ENCODE results near the gene LRRC72. TPM values are rescaled to one million over a fixed set of nuclear protein-coding genes. Genes with fewer than 3 reads are reported as not detected.

Gene LRRC72
- total and polyA plus RNA-seq, 11 donors, result not detected

- ATAC-seq, result no peak
- H3K4me1 ChIP-seq, result peaks cover 0 to 4% (median 0%) of the 10 kb centered on the region in 12 donors
- no peak overlapping the region for H3K4me3 ChIP-seq
- intact Hi-C loops (cut with DNase I), result loop anchor here in 1 of 10 donors (10.0 kb wide), 1 partner anchor 299 kb away; no protein-coding TSS in a partner anchor
- TF ChIP-seq CTCF (IDR thresholded peaks at IDR 0.05), result no peak
- TF ChIP-seq POLR2A (IDR thresholded peaks at IDR 0.05), result no peak
- H3K27me3 ChIP-seq, result no peaks in the 10 kb centered on the region
- DNase-seq, result no peak
- no peaks in the 10 kb centered on the region for H3K9me3 ChIP-seq
- peaks cover 0 to 99% (median 53%) of the 10 kb centered on the region in 9 donors for H3K36me3 ChIP-seq
- H3K27ac ChIP-seq, result no peak overlapping the region
- WGBS, 4 donors, result 66 to 77% (median 68%) methylated on average over 4 of the region's 4 CpGs
These were observed 89.5 kb downstream of the LRRC72 start for GRCh38 chr7:16616122-16616521.

- H3K4me3 ChIP-seq, result no peak overlapping the region
- H3K9me3 ChIP-seq, result no peaks in the 10 kb centered on the region
- TF ChIP-seq POLR2A (IDR thresholded peaks at IDR 0.05), result no peak
- TF ChIP-seq CTCF (IDR thresholded peaks at IDR 0.05), result no peak
- no peak for ATAC-seq
- DNase-seq, result no peak
- peaks cover 0 to 99% (median 57%) of the 10 kb centered on the region in 9 donors for H3K36me3 ChIP-seq
- intact Hi-C loops (cut with DNase I), result loop anchor here in 1 of 10 donors (10.0 kb wide), 1 partner anchor 298 kb away; no protein-coding TSS in a partner anchor
- no peak overlapping the region for H3K27ac ChIP-seq
- no peaks in the 10 kb centered on the region for H3K27me3 ChIP-seq
- 78 to 90% (median 87%) methylated on average over 12 to 18 of the region's 18 CpGs for WGBS, 4 donors
- H3K4me1 ChIP-seq, result peaks cover 0 to 4% (median 0%) of the 10 kb centered on the region in 12 donors
These were observed 89.9 kb downstream of the LRRC72 start for GRCh38 chr7:16616542-16616941.

GRCh38 chr7:16619979-16620408 is 93.4 kb downstream of the LRRC72 start:
- TF ChIP-seq CTCF (IDR thresholded peaks at IDR 0.05), result no peak
- TF ChIP-seq POLR2A (IDR thresholded peaks at IDR 0.05), result no peak
- DNase-seq, result no peak
- H3K4me3 ChIP-seq, result no peak overlapping the region
- peaks cover 0 to 4% (median 0%) of the 10 kb centered on the region in 12 donors for H3K4me1 ChIP-seq
- 85 to 95% (median 90%) methylated on average over 2 of the region's 2 CpGs for WGBS, 4 donors
- intact Hi-C loops (cut with DNase I), result loop anchor here in 1 of 10 donors (10.0 kb wide), 1 partner anchor 295 kb away; no protein-coding TSS in a partner anchor
- no peak overlapping the region for H3K27ac ChIP-seq
- ATAC-seq, result peak in 3 of 4 donors; percentile 54 to 76 (median 70)
- H3K9me3 ChIP-seq, result no peaks in the 10 kb centered on the region
- H3K27me3 ChIP-seq, result no peaks in the 10 kb centered on the region
- H3K36me3 ChIP-seq, result peaks cover 0 to 99% (median 55%) of the 10 kb centered on the region in 9 donors

GRCh38 chr7:16626388-16626787 is 99.8 kb downstream of the LRRC72 start:
- Histone ChIP-seq H3K4me3 (no peak overlapping the region), H3K27ac (no peak overlapping the region), H3K27me3 (no peaks in the 10 kb centered on the region), H3K36me3 (peaks cover 0 to 75% (median 42%) of the 10 kb centered on the region in 9 donors), H3K4me1 (no peaks in the 10 kb centered on the region), H3K9me3 (no peaks in the 10 kb centered on the region)
- WGBS, 4 donors, result 70 to 98% (median 94%) methylated on average over 2 of the region's 2 CpGs
- ATAC-seq (no peak), DNase-seq (no peak)
- intact Hi-C loops (cut with DNase I), result no loop called here
- no peak for TF ChIP-seq CTCF (IDR thresholded peaks at IDR 0.05)
- TF ChIP-seq POLR2A (IDR thresholded peaks at IDR 0.05), result no peak
